H1 (cell line): ENCODE results near the gene FGFBP3. TPM values are rescaled to one million over a fixed set of nuclear protein-coding genes. Genes with fewer than 3 reads are reported as not detected.

ENCODE experiments used
- CTCF ChIA-PET: fragments of 300-600 bp; sonication (Branson Sonifier 250); formaldehyde crosslinking; loops from one replicate; lab custom pipeline; 2021; ENCODE audit not compliant: partially characterized antibody; lab: Charles Lee
- POLR2A ChIA-PET: fragments of 300-600 bp; sonication (Branson Sonifier 250); formaldehyde crosslinking; loops from one replicate; lab custom pipeline; 2021; ENCODE audit warnings: inconsistent platforms; ENCODE audit not compliant: partially characterized antibody; lab: Charles Lee
- DNase-seq, 2 experiments: peaks; one replicate each; pipeline versions ENCODE4 v3.0.0 to v3.0.0-alpha.2; 2010 to 2022; ENCODE audit warnings: low spot score in 2 of 2, low read depth in 1 of 2, mixed read lengths in 1 of 2
- FAIRE-seq: peaks from 2 replicates; lab custom pipeline; 2011; peaks lifted over from hg19 to GRCh38; lab: Jason Lieb, UNC
- H2AFZ ChIP-seq: 2 replicates; pipeline ENCODE4 v1.8.1; 2012; ENCODE audit warnings: low read length, inconsistent platforms
- H2AK5ac ChIP-seq: 2 replicates; pipeline ENCODE4 v1.6.1; 2013; ENCODE audit warnings: low read depth, low read length
- H2BK120ac ChIP-seq: replicated peaks from 2 replicates; pipeline ENCODE3; 2013; ENCODE audit warnings: low read depth, low read length, inconsistent platforms
- H2BK12ac ChIP-seq: 2 replicates; pipeline ENCODE4 v1.6.1; 2013; ENCODE audit warnings: low read depth, low read length
- H2BK15ac ChIP-seq: 2 replicates; pipeline ENCODE4 v1.6.1; 2013; ENCODE audit warnings: low read length
- H2BK20ac ChIP-seq: 2 replicates; pipeline ENCODE4 v1.6.1; 2013; ENCODE audit warnings: low read length
- H2BK5ac ChIP-seq: 2 replicates; pipeline ENCODE4 v1.6.1; 2013; ENCODE audit warnings: low read depth, low read length
- H3K14ac ChIP-seq: 2 replicates; pipeline ENCODE4 v1.6.1; 2013; ENCODE audit warnings: inconsistent platforms; ENCODE audit not compliant: insufficient read length
- H3K18ac ChIP-seq: 2 replicates; pipeline ENCODE4 v1.6.1; 2013; ENCODE audit warnings: low read length; ENCODE audit errors: extremely low read depth
- H3K23ac ChIP-seq: 2 replicates; pipeline ENCODE4 v1.6.1; 2013; ENCODE audit warnings: inconsistent platforms; ENCODE audit not compliant: insufficient read length
- H3K23me2 ChIP-seq: 2 replicates; pipeline ENCODE4 v1.6.1; 2013; ENCODE audit warnings: low read depth, low read length
- H3K27ac ChIP-seq: 2 replicates; pipeline ENCODE4 v1.6.1; 2011; ENCODE audit warnings: low read depth, low read length, inconsistent platforms
- H3K27me3 ChIP-seq, 4 experiments: replicated peaks in 1 of 4; 1 replicate in 1 of 4; 2 replicates in 3 of 4; pipeline versions ENCODE4 v1.6.1 to v1.8.1; 2011 to 2013; ENCODE audit warnings: low read length in 3 of 4, mild to moderate bottlenecking in 3 of 4, inconsistent platforms in 2 of 4, mixed read lengths in 2 of 4, moderate library complexity in 1 of 4; ENCODE audit not compliant: control insufficient read depth in 3 of 4, insufficient read depth in 3 of 4; ENCODE audit errors: extremely low read depth in 1 of 4
- H3K36me3 ChIP-seq, 4 experiments: 2 replicates each; pipeline versions ENCODE4 v1.6.1 to v1.8.1; 2011 to 2013; ENCODE audit warnings: mild to moderate bottlenecking in 4 of 4, low read length in 3 of 4, moderate library complexity in 2 of 4, control low read depth in 1 of 4, inconsistent platforms in 1 of 4; ENCODE audit not compliant: insufficient read depth in 4 of 4, control insufficient read depth in 2 of 4
- H3K4ac ChIP-seq: replicated peaks from 2 replicates; pipeline ENCODE3; 2013; ENCODE audit warnings: low read length, low read depth, mixed read lengths, inconsistent platforms; ENCODE audit not compliant: insufficient read length
- H3K4me1 ChIP-seq, 4 experiments: replicated peaks in 1 of 4; 1 replicate in 1 of 4; 2 replicates in 3 of 4; pipeline versions ENCODE4 v1.6.1 to v1.8.1; 2011 to 2013; ENCODE audit warnings: low read length in 3 of 4, inconsistent platforms in 2 of 4, mixed read lengths in 1 of 4; ENCODE audit not compliant: insufficient read depth in 4 of 4, control insufficient read depth in 3 of 4
- H3K4me2 ChIP-seq, 2 experiments: 2 replicates each; pipeline versions ENCODE4 v1.6.1 to v1.8.1; 2011 to 2013; ENCODE audit warnings: low read depth in 2 of 2, low read length in 2 of 2, control low read depth in 1 of 2, inconsistent platforms in 1 of 2, mild to moderate bottlenecking in 1 of 2; ENCODE audit not compliant: insufficient read depth in 1 of 2
- H3K4me3 ChIP-seq, 4 experiments: fragments of 200-600, 300-600 bp in 1 of 4; sonication (generic), shearing (Covaris generic), sonication (Bioruptor Twin) in 1 of 4; 2 replicates each; pipeline versions ENCODE4 v1.5.1 to v1.8.1; 2011 to 2016; ENCODE audit warnings: low read length in 4 of 4, low read depth in 3 of 4, control low read depth in 2 of 4, inconsistent platforms in 2 of 4, mild to moderate bottlenecking in 2 of 4, mixed read lengths in 1 of 4, moderate library complexity in 1 of 4; ENCODE audit not compliant: insufficient read depth in 2 of 4; ENCODE audit errors: extremely low read depth in 1 of 4
- H3K56ac ChIP-seq: replicated peaks from 2 replicates; pipeline ENCODE3; 2013; ENCODE audit warnings: low read depth, mild to moderate bottlenecking, mixed read lengths, low read length, inconsistent platforms; ENCODE audit not compliant: insufficient read length
- H3K79me1 ChIP-seq: 2 replicates; pipeline ENCODE4 v1.6.1; 2013; ENCODE audit warnings: low read depth, low read length, control low read depth
- H3K79me2 ChIP-seq, 2 experiments: 2 replicates each; pipeline versions ENCODE4 v1.6.1 to v1.8.1; 2012 to 2013; ENCODE audit warnings: low read length in 2 of 2, mild to moderate bottlenecking in 2 of 2, inconsistent platforms in 1 of 2; ENCODE audit not compliant: insufficient read depth in 2 of 2, control insufficient read depth in 1 of 2
- H3K9ac ChIP-seq, 4 experiments: replicated peaks in 1 of 4; 1 replicate in 1 of 4; 2 replicates in 3 of 4; pipeline versions ENCODE4 v1.6.1 to v1.8.1; 2011 to 2013; ENCODE audit warnings: low read depth in 3 of 4, low read length in 3 of 4, control low read depth in 2 of 4, mild to moderate bottlenecking in 2 of 4, moderate library complexity in 2 of 4, inconsistent platforms in 1 of 4; ENCODE audit errors: extremely low read depth in 1 of 4
- H3K9me3 ChIP-seq, 2 experiments: 2 replicates each; pipeline versions ENCODE4 v1.6.1 to v1.8.1; 2012 to 2013; ENCODE audit warnings: mild to moderate bottlenecking in 2 of 2, moderate library complexity in 2 of 2, control low read depth in 1 of 2, inconsistent platforms in 1 of 2, low read depth in 1 of 2, low read length in 1 of 2, mixed read lengths in 1 of 2; ENCODE audit not compliant: insufficient read depth in 2 of 2
- H4K20me1 ChIP-seq, 2 experiments: replicated peaks in 1 of 2; 2 replicates each; pipeline versions ENCODE3 to v1.8.1; 2011 to 2013; ENCODE audit warnings: inconsistent platforms in 2 of 2, low read length in 2 of 2, mild to moderate bottlenecking in 1 of 2; ENCODE audit not compliant: insufficient read depth in 2 of 2, control insufficient read depth in 1 of 2
- H4K5ac ChIP-seq: 2 replicates; pipeline ENCODE4 v1.6.1; 2013; ENCODE audit warnings: low read length, low read depth, mixed read lengths, inconsistent platforms; ENCODE audit not compliant: insufficient read length
- H4K8ac ChIP-seq: 2 replicates; pipeline ENCODE4 v1.8.0; 2013; ENCODE audit warnings: mild to moderate bottlenecking, moderate library complexity, low read length, inconsistent platforms; ENCODE audit not compliant: insufficient read depth; ENCODE audit errors: extremely low read depth
- H4K91ac ChIP-seq: replicated peaks from 2 replicates; pipeline ENCODE3; 2013; ENCODE audit warnings: low read length, mixed read lengths, inconsistent platforms; ENCODE audit not compliant: insufficient read length
- CBX5 ChIP-seq: fragments of 300-800, 300-1000 bp; sonication (generic); IDR thresholded peaks from 2 replicates; pipeline ENCODE4 v1.7.1; 2016; ENCODE audit warnings: antibody characterized with exemption, low read length, low read depth
- CEBPB ChIP-seq: IDR thresholded peaks from 2 replicates; pipeline ENCODE4 v1.6.1; 2012; ENCODE audit warnings: low read depth, low read length
- CREB1 ChIP-seq: IDR thresholded peaks from 2 replicates; pipeline ENCODE4 v1.6.1; 2012; ENCODE audit warnings: inconsistent platforms
- CTBP2 ChIP-seq: IDR thresholded peaks from 2 replicates; pipeline ENCODE4 v1.7.0; 2011; ENCODE audit warnings: borderline replicate concordance, mild to moderate bottlenecking, moderate library complexity, mixed read lengths, low read length; ENCODE audit not compliant: insufficient read depth, insufficient read length
- FOSL1 ChIP-seq: IDR thresholded peaks from 2 replicates; pipeline ENCODE4 v1.6.1; 2011; ENCODE audit warnings: mild to moderate bottlenecking, low read depth, low read length, moderate library complexity; ENCODE audit not compliant: insufficient read depth
- GTF2F1 ChIP-seq: IDR thresholded peaks from 2 replicates; pipeline ENCODE4 v1.6.1; 2012; ENCODE audit warnings: low read depth, low read length, improper control_type of control experiment, borderline replicate concordance
- RFX5 ChIP-seq: IDR thresholded peaks from 2 replicates; pipeline ENCODE4 v1.6.1; 2011; ENCODE audit warnings: low read depth, low read length, improper control_type of control experiment, borderline replicate concordance
- SP2 ChIP-seq: IDR thresholded peaks from 2 replicates; pipeline ENCODE4 v1.6.1; 2012; ENCODE audit warnings: mild to moderate bottlenecking, low read length, inconsistent platforms
- SRF ChIP-seq: IDR thresholded peaks from 2 replicates; pipeline ENCODE4 v1.6.1; 2011; ENCODE audit warnings: mild to moderate bottlenecking, low read depth, low read length, moderate library complexity
- TEAD4 ChIP-seq: IDR thresholded peaks from 2 replicates; pipeline ENCODE4 v1.6.1; 2012; ENCODE audit warnings: low read depth, low read length, inconsistent platforms, mixed read lengths
- WGBS, 2 experiments: shearing (Covaris generic) in 1 of 2; methylation state at CpG; one replicate each; pipeline versions ENCODE4 v1.1.6 to v1.1.7; 2013 to 2015; ENCODE audit warnings: low lambda C conversion rate in 2 of 2, mixed read lengths in 2 of 2, inconsistent platforms in 1 of 2, low coverage in 1 of 2, missing lambda C conversion rate in 1 of 2; ENCODE audit not compliant: insufficient replicate concordance in 2 of 2, insufficient coverage in 1 of 2, insufficient read length in 1 of 2; ENCODE audit errors: extremely low coverage in 1 of 2, missing lambda C conversion rate in 1 of 2; 5-methylcytosine and 5-hydroxymethylcytosine counted together
- polyA plus RNA-seq, 7 experiments: library from polyadenylated mRNA; depleted of rRNA in 3 of 7; stranded (reverse) in 5 of 7; unstranded in 2 of 7; fragments of >200 nt in 5 of 7; fragments of 200-250 nt in 2 of 7; gene quantifications; 1 replicate in 5 of 7; 2 replicates in 1 of 7; 4 replicates in 1 of 7; pipeline versions ENCODE4 v1.2.1 to v1.2.3, GENCODE V29; 2011 to 2013; ENCODE audit warnings: missing spikeins in 2 of 7, mixed read lengths in 2 of 7
- total RNA-seq: library from RNA; stranded (reverse); fragmentation: NEBNext Ultra II Directional; extraction: Animal tissue kit (Norgen Biotek cat#: 25700); gene quantifications from 2 replicates; pipeline ENCODE4 v1.2.1, GENCODE V29; 2021

The FGFBP3 gene
- total and polyA plus RNA-seq, 2 of the 8 experiments (the other 6 are each of a cell fraction or from before 2014, with no cell fraction given) = 54.6 to 115 TPM

GRCh38 chr10:91939653-91940052 lies 30.4 kb upstream of the FGFBP3 start:
- Histone ChIP-seq H3K23me2 (no peaks in the 10 kb centered on the region), H3K4me2 (no peak overlapping the region), H3K27me3 (no peaks in the 10 kb centered on the region), H4K5ac (no peak overlapping the region), H3K79me1 (no peaks in the 10 kb centered on the region; the same call in none of the 2 replicates), H3K9ac (no peak overlapping the region), H3K18ac (no peak overlapping the region), H4K20me1 (peaks cover 0 to 3% of the 10 kb centered on the region in 2 experiments), H2BK20ac (no peak overlapping the region), H3K23ac (no peak overlapping the region), H2BK12ac (no peak overlapping the region), H3K56ac (no peak overlapping the region), H3K14ac (no peak overlapping the region), H3K27ac (no peak overlapping the region), H3K4ac (no peak overlapping the region), H3K4me1 (no peaks in the 10 kb centered on the region), H2AFZ (no peak overlapping the region), H3K9me3 (no peaks in the 10 kb centered on the region), H2BK5ac (no peak overlapping the region), H2AK5ac (no peak overlapping the region), H3K4me3 (no peak overlapping the region), H2BK120ac (no peak overlapping the region), H3K79me2 (peaks cover 0 to 42% of the 10 kb centered on the region in 2 experiments; a peak in 2 of 4 replicates), H2BK15ac (no peak overlapping the region), H4K8ac (no peak overlapping the region), H4K91ac (no peak overlapping the region), H3K36me3 (peaks cover 0 to 42% (median 30%) of the 10 kb centered on the region in 4 experiments; a peak in 5 of 8 replicates)
- no peak for FAIRE-seq
- ChIA-PET CTCF (no interaction called here), POLR2A (no interaction called here)
- no peak for DNase-seq
- WGBS, 2 experiments = 94% methylated on average over 4 of the region's 4 CpGs; no CpG with 5 or more reads in 1 of the 2 experiments
- no peak for TF ChIP-seq GTF2F1
- TF ChIP-seq FOSL1 = no peak
- no peak for TF ChIP-seq SRF
- TF ChIP-seq CREB1 = no peak
- no peak for TF ChIP-seq RFX5
- TF ChIP-seq CBX5 = no peak
- no peak for TF ChIP-seq TEAD4
- TF ChIP-seq CTBP2 = no peak
- no peak for TF ChIP-seq SP2
- TF ChIP-seq CEBPB = no peak
